ENCODE measurements around the gene ARHGAP26. TPM values are rescaled to one million over a fixed set of nuclear protein-coding genes. Genes with fewer than 3 reads are reported as not detected.

Gene ARHGAP26
- total RNA-seq, 1 experiment from 2014 or later = 5.5 TPM

- DNase-seq (ENCODE audit: low read depth) = peak; percentile 22
Observed at GRCh38 chr5:142958944-142959682, 188.9 kb downstream of the ARHGAP26 start.

- DNase-seq (ENCODE audit: low read depth) = peak; percentile 94
Observed at GRCh38 chr5:142959683-142960657, 189.8 kb downstream of the ARHGAP26 start.

GRCh38 chr5:142961440-142962173, 191.4 kb downstream of the ARHGAP26 start:
- DNase-seq (ENCODE audit: low read depth) = no peak

GRCh38 chr5:142962174-142962533, 192.0 kb downstream of the ARHGAP26 start:
- DNase-seq (ENCODE audit: low read depth) = no peak

- peak; percentile 17 for DNase-seq (ENCODE audit: low read depth)
Observed at GRCh38 chr5:142965258-142966120, 195.3 kb downstream of the ARHGAP26 start.

GRCh38 chr5:142966121-142966420, 195.9 kb downstream of the ARHGAP26 start:
- DNase-seq (ENCODE audit: low read depth) = no peak

GRCh38 chr5:142969186-142969585, 199.0 kb downstream of the ARHGAP26 start:
- DNase-seq (ENCODE audit: low read depth) = no peak

- no peak for DNase-seq (ENCODE audit: low read depth)
Observed at GRCh38 chr5:142969624-142970439, 199.7 kb downstream of the ARHGAP26 start.

GRCh38 chr5:142970440-142971030, 200.4 kb downstream of the ARHGAP26 start:
- no peak for DNase-seq (ENCODE audit: low read depth)

- no peak for DNase-seq (ENCODE audit: low read depth)
Observed at GRCh38 chr5:142971303-142972013, 201.3 kb downstream of the ARHGAP26 start.

- DNase-seq (ENCODE audit: low read depth) = no peak
Observed at GRCh38 chr5:142972064-142972570, 201.9 kb downstream of the ARHGAP26 start.

GRCh38 chr5:142973932-142974331, 203.8 kb downstream of the ARHGAP26 start:
- DNase-seq (ENCODE audit: low read depth) = no peak

- DNase-seq (ENCODE audit: low read depth) = no peak
Observed at GRCh38 chr5:142974409-142974808, 204.2 kb downstream of the ARHGAP26 start.

GRCh38 chr5:142976861-142977260, 206.7 kb downstream of the ARHGAP26 start:
- peak; percentile 81 for DNase-seq (ENCODE audit: low read depth)

- peak; percentile 96 for DNase-seq (ENCODE audit: low read depth)
Observed at GRCh38 chr5:142977363-142978051, 207.3 kb downstream of the ARHGAP26 start.

- no peak for DNase-seq (ENCODE audit: low read depth)
Observed at GRCh38 chr5:142978252-142978651, 208.1 kb downstream of the ARHGAP26 start.

- peak; percentile 30 for DNase-seq (ENCODE audit: low read depth)
Observed at GRCh38 chr5:142978726-142979125, 208.5 kb downstream of the ARHGAP26 start.

- peak; percentile 25 for DNase-seq (ENCODE audit: low read depth)
Observed at GRCh38 chr5:142979636-142980035, 209.5 kb downstream of the ARHGAP26 start.
